ENCODE measurements around the gene EPHX1. TPM values are rescaled to one million over a fixed set of nuclear protein-coding genes. Genes with fewer than 3 reads are reported as not detected.

Gene EPHX1
- total and polyA plus RNA-seq, 2 donors (not counting 1 experiment from before 2014, with no cell fraction given): 39.1 to 44.3 TPM

GRCh38 chr1:225880636-225881035 lies 70.7 kb downstream of the EPHX1 start:
- no peak for DNase-seq (ENCODE audit: low read depth in 2 of 2)
- Histone ChIP-seq H3K4me1 (ENCODE audit: control insufficient read depth, extremely low read depth, insufficient read depth, low read length) (peaks cover 15% of the 10 kb centered on the region), H3K4me2 (ENCODE audit: extremely low read depth, insufficient read depth, low read length) (peak overlapping the region; percentile 99), H3K9me3 (ENCODE audit: control insufficient read depth, insufficient read depth, low read depth, low read length) (no peaks in the 10 kb centered on the region), H3K4me3 (replicated peaks in 1 of 4; ENCODE audit: control extremely low read depth in 1 of 4, insufficient read depth in 1 of 4, low read depth in 3 of 4, low read length in 4 of 4) (peak overlapping the region in 2 of 4 experiments; percentile 58 to 98), H3K27ac (ENCODE audit: insufficient read depth, low read length) (no peak overlapping the region), H3K9ac (ENCODE audit: insufficient read depth, low read length) (no peak overlapping the region), H3K27me3 (ENCODE audit: control insufficient read depth, insufficient read depth, low read length) (no peaks in the 10 kb centered on the region), H3K36me3 (ENCODE audit: control insufficient read depth, insufficient read depth, low read length) (peaks cover 3% of the 10 kb centered on the region), H2AFZ (ENCODE audit: low read length) (no peak overlapping the region), H4K20me1 (ENCODE audit: control insufficient read depth, extremely low read depth, insufficient read depth, low read length) (no peaks in the 10 kb centered on the region), H3K79me2 (ENCODE audit: control insufficient read depth, insufficient read depth, low read length) (peaks cover 8% of the 10 kb centered on the region)
- TF ChIP-seq EZH2 (IDR thresholded peaks at IDR 0.05; ENCODE audit: low read length, missing control alignments) (no peak), CTCF (conservative IDR thresholded peaks at IDR 0.05 in 1 of 2, IDR thresholded peaks at IDR 0.05 in 1 of 2; ENCODE audit: low read depth in 1 of 2, low read length in 2 of 2) (no peak)

- peaks cover 15% of the 10 kb centered on the region for H3K4me1 ChIP-seq (ENCODE audit: control insufficient read depth, extremely low read depth, insufficient read depth, low read length)
- TF ChIP-seq EZH2 (IDR thresholded peaks at IDR 0.05; ENCODE audit: low read length, missing control alignments) (no peak), CTCF (conservative IDR thresholded peaks at IDR 0.05 in 1 of 2, IDR thresholded peaks at IDR 0.05 in 1 of 2; ENCODE audit: low read depth in 1 of 2, low read length in 2 of 2) (no peak)
- peak; percentile 35 to 44 for DNase-seq (ENCODE audit: low read depth in 2 of 2)
- H3K9ac ChIP-seq (ENCODE audit: insufficient read depth, low read length): peak overlapping the region; percentile 67
- peak overlapping the region; percentile 58 to 98 (median 71) for H3K4me3 ChIP-seq (replicated peaks in 1 of 4; ENCODE audit: control extremely low read depth in 1 of 4, insufficient read depth in 1 of 4, low read depth in 3 of 4, low read length in 4 of 4)
- H3K9me3 ChIP-seq (ENCODE audit: control insufficient read depth, insufficient read depth, low read depth, low read length): no peaks in the 10 kb centered on the region
- no peaks in the 10 kb centered on the region for H4K20me1 ChIP-seq (ENCODE audit: control insufficient read depth, extremely low read depth, insufficient read depth, low read length)
- H3K27me3 ChIP-seq (ENCODE audit: control insufficient read depth, insufficient read depth, low read length): no peaks in the 10 kb centered on the region
- peak overlapping the region; percentile 99 for H3K4me2 ChIP-seq (ENCODE audit: extremely low read depth, insufficient read depth, low read length)
- H3K79me2 ChIP-seq (ENCODE audit: control insufficient read depth, insufficient read depth, low read length): peaks cover 8% of the 10 kb centered on the region
- H3K27ac ChIP-seq (ENCODE audit: insufficient read depth, low read length): peak overlapping the region; percentile 88
- H2AFZ ChIP-seq (ENCODE audit: low read length): peak overlapping the region; percentile 67
- H3K36me3 ChIP-seq (ENCODE audit: control insufficient read depth, insufficient read depth, low read length): peaks cover 3% of the 10 kb centered on the region
These were observed 71.4 kb downstream of the EPHX1 start for GRCh38 chr1:225881081-225881958.

- TF ChIP-seq CTCF (conservative IDR thresholded peaks at IDR 0.05 in 1 of 2, IDR thresholded peaks at IDR 0.05 in 1 of 2; ENCODE audit: low read depth in 1 of 2, low read length in 2 of 2): peak; percentile 7 to 23
- TF ChIP-seq EZH2 (IDR thresholded peaks at IDR 0.05; ENCODE audit: low read length, missing control alignments): no peak
- no peaks in the 10 kb centered on the region for H3K9me3 ChIP-seq (ENCODE audit: control insufficient read depth, insufficient read depth, low read depth, low read length)
- peak within 1 kb of the TSS; percentile 99 for H3K4me2 ChIP-seq (ENCODE audit: extremely low read depth, insufficient read depth, low read length)
- peaks cover 15% of the 10 kb centered on the region for H3K4me1 ChIP-seq (ENCODE audit: control insufficient read depth, extremely low read depth, insufficient read depth, low read length)
- peak within 1 kb of the TSS; percentile 67 for H2AFZ ChIP-seq (ENCODE audit: low read length)
- DNase-seq (ENCODE audit: low read depth in 2 of 2): peak; percentile 78 to 85
- peaks cover 3% of the 10 kb centered on the region for H3K36me3 ChIP-seq (ENCODE audit: control insufficient read depth, insufficient read depth, low read length)
- peaks cover 8% of the 10 kb centered on the region for H3K79me2 ChIP-seq (ENCODE audit: control insufficient read depth, insufficient read depth, low read length)
- peak within 1 kb of the TSS; percentile 67 for H3K9ac ChIP-seq (ENCODE audit: insufficient read depth, low read length)
- H3K27ac ChIP-seq (ENCODE audit: insufficient read depth, low read length): peak within 1 kb of the TSS; percentile 88
- no peaks in the 10 kb centered on the region for H3K27me3 ChIP-seq (ENCODE audit: control insufficient read depth, insufficient read depth, low read length)
- peak within 1 kb of the TSS; percentile 63 to 98 (median 71) for H3K4me3 ChIP-seq (replicated peaks in 1 of 4; ENCODE audit: control extremely low read depth in 1 of 4, insufficient read depth in 1 of 4, low read depth in 3 of 4, low read length in 4 of 4)
- H4K20me1 ChIP-seq (ENCODE audit: control insufficient read depth, extremely low read depth, insufficient read depth, low read length): no peaks in the 10 kb centered on the region
These were observed 72.2 kb downstream of the EPHX1 start, which contains the start of gene TMEM63A for GRCh38 chr1:225881959-225882693. TMEM63A (minus strand) TSS chr1:225882380; CDS start chr1:225877580, 4,800 bp downstream.

Measured in fibroblast of lung (primary cell).